WTC11 (cell line): ENCODE data around the gene AKR1C2.

Experiments used
- ATF3 ChIP-seq: sonication (generic); formaldehyde crosslinking; conservative IDR thresholded peaks from 2 replicates; pipeline ENCODE4 v1.8.1; 2022; ENCODE audit warnings: mild to moderate bottlenecking, missing genetic modification reagents
- CREM ChIP-seq: sonication (generic); formaldehyde crosslinking; IDR thresholded peaks from 2 replicates; pipeline ENCODE4 v1.8.1; 2022; ENCODE audit warnings: mild to moderate bottlenecking, missing genetic modification reagents, moderate library complexity
- CTCF ChIP-seq: fragments of 200-600 bp; IDR thresholded peaks from 2 replicates; pipeline ENCODE4 v1.8.0; 2022; ENCODE audit warnings: antibody characterized with exemption
- FOXP4 ChIP-seq: sonication (generic); formaldehyde crosslinking; IDR thresholded peaks from 2 replicates; pipeline ENCODE4 v1.8.0; 2022; ENCODE audit warnings: mild to moderate bottlenecking, missing genetic modification reagents
- MAX ChIP-seq: sonication (generic); formaldehyde crosslinking; IDR thresholded peaks from 2 replicates; pipeline ENCODE4 v1.8.0; 2022; ENCODE audit warnings: mild to moderate bottlenecking, missing genetic modification reagents
- NFYB ChIP-seq: sonication (generic); formaldehyde crosslinking; conservative IDR thresholded peaks from 2 replicates; pipeline ENCODE4 v1.8.0; 2022; ENCODE audit warnings: low read depth, missing genetic modification reagents
- SP1 ChIP-seq: sonication (generic); formaldehyde crosslinking; conservative IDR thresholded peaks from 2 replicates; pipeline ENCODE4 v1.8.1; 2022; ENCODE audit warnings: missing genetic modification reagents
- TCF7 ChIP-seq: sonication (generic); formaldehyde crosslinking; IDR thresholded peaks from 2 replicates; pipeline ENCODE4 v1.8.0; 2022; ENCODE audit warnings: mild to moderate bottlenecking, low read depth, missing genetic modification reagents, moderate library complexity
- USF2 ChIP-seq: sonication (generic); formaldehyde crosslinking; IDR thresholded peaks from 2 replicates; pipeline ENCODE4 v1.8.1; 2023; ENCODE audit warnings: mild to moderate bottlenecking, missing genetic modification reagents, moderate library complexity
- ZNF263 ChIP-seq: sonication (generic); formaldehyde crosslinking; IDR thresholded peaks from 2 replicates; pipeline ENCODE4 v1.8.1; 2022; ENCODE audit warnings: low read depth, mild to moderate bottlenecking, moderate library complexity, missing genetic modification reagents

GRCh38 chr10:5002013-5002727 is 1.5 kb downstream of the AKR1C2 start:
- TF ChIP-seq CTCF (no peak), NFYB (CRISPR knock-in tag) (no peak), FOXP4 (CRISPR knock-in tag) (no peak), USF2 (no peak), MAX (CRISPR knock-in tag) (no peak), ZNF263 (no peak), ATF3 (CRISPR knock-in tag) (no peak), TCF7 (CRISPR knock-in tag) (no peak), CREM (no peak), SP1 (CRISPR knock-in tag) (no peak)
